ENCODE results near the gene PLXNA1. TPM values are rescaled to one million over a fixed set of nuclear protein-coding genes. Genes with fewer than 3 reads are reported as not detected.

Gene PLXNA1
- total RNA-seq, 4 donors from 2014 or later: 6.7 to 38.2 (median 16.9) TPM

DNA sequence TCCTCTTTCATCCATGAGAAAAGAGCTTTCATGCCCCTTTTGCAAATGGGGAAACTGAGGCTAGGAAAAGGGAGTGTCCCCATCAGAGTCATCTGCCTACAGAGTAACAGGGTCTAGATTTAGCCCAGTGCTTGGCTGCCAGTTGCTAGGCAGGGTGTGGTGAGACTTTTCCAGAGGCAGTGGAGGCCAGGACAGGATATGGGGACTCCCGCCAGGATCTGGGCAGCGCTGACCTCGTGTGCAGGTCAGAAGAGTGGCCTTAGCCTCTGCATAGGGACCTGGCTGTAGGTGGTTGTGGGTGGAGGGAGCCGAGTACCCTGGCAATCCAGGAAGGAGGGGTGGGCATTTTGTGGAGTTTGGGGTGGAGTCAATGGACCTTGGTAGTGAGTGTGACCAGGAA, 4.2 kb downstream of the PLXNA1 start:
- DNase-seq: no peak
- peaks cover 0 to 6% of the 10 kb centered on the region in 2 donors for H3K4me1 ChIP-seq
- no peak overlapping the region for H3K27ac ChIP-seq
- TF ChIP-seq, protein P1, sequence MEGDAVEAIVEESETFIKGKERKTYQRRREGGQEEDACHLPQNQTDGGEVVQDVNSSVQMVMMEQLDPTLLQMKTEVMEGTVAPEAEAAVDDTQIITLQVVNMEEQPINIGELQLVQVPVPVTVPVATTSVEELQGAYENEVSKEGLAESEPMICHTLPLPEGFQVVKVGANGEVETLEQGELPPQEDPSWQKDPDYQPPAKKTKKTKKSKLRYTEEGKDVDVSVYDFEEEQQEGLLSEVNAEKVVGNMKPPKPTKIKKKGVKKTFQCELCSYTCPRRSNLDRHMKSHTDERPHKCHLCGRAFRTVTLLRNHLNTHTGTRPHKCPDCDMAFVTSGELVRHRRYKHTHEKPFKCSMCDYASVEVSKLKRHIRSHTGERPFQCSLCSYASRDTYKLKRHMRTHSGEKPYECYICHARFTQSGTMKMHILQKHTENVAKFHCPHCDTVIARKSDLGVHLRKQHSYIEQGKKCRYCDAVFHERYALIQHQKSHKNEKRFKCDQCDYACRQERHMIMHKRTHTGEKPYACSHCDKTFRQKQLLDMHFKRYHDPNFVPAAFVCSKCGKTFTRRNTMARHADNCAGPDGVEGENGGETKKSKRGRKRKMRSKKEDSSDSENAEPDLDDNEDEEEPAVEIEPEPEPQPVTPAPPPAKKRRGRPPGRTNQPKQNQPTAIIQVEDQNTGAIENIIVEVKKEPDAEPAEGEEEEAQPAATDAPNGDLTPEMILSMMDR (IDR thresholded peaks at IDR 0.05): no peak
- no peak for TF ChIP-seq POLR2A (IDR thresholded peaks at IDR 0.05)
- H3K27me3 ChIP-seq: no peaks in the 10 kb centered on the region
- intact Hi-C loops (cut with DNase I; ENCODE audit: low total_unique reads): no loop called here
- no peaks in the 10 kb centered on the region for H3K9me3 ChIP-seq
- no peak overlapping the region for H3K4me3 ChIP-seq
- H3K36me3 ChIP-seq: no peaks in the 10 kb centered on the region

DNA sequence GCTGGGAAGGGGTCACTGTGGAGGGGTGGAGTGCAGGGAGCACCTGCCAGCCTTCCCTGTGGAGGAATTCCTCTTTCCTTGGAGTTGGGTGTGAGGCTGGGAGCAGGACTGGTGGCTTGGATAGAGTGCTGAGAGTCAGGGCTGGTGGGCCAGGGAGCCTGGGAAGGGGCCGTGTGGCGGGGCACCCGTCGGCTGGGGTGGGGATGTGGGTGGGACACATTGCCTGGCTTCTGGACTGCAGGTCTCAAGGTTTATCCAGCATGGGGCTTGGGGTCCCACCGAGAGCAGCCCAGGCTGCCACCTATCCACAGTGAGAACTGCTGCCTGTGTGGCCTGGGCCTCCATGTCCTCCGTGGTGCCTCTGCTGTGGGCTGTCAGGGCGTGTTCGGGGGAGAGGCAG, 4.7 kb downstream of the PLXNA1 start:
- intact Hi-C loops (cut with DNase I; ENCODE audit: low total_unique reads): no loop called here
- no peak for TF ChIP-seq POLR2A (IDR thresholded peaks at IDR 0.05)
- TF ChIP-seq, protein P1 (IDR thresholded peaks at IDR 0.05): no peak
- DNase-seq: no peak
- Histone ChIP-seq H3K4me1 (peaks cover 0 to 6% of the 10 kb centered on the region in 2 donors), H3K4me3 (no peak overlapping the region), H3K36me3 (no peaks in the 10 kb centered on the region), H3K27ac (no peak overlapping the region), H3K9me3 (no peaks in the 10 kb centered on the region), H3K27me3 (no peaks in the 10 kb centered on the region)

DNA sequence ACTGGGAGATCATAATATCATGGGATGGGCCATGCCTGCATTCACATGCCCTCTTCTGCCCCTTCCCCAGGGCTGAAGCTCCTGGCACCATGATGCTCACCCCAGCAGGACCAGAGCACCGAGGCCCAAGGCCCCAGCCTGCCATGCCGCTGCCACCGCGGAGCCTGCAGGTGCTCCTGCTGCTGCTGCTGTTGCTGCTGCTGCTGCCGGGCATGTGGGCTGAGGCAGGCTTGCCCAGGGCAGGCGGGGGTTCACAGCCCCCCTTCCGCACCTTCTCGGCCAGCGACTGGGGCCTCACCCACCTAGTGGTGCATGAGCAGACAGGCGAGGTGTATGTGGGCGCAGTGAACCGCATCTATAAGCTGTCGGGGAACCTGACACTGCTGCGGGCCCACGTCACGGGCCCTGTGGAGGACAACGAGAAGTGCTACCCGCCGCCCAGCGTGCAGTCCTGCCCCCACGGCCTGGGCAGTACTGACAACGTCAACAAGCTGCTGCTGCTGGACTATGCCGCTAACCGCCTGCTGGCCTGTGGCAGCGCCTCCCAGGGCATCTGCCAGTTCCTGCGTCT, 5.6 kb downstream of the PLXNA1 start:
- no peak overlapping the region for H3K4me3 ChIP-seq
- peaks cover 0 to 8% of the 10 kb centered on the region in 2 donors for H3K4me1 ChIP-seq
- DNase-seq: no peak
- no peak for TF ChIP-seq POLR2A (IDR thresholded peaks at IDR 0.05)
- TF ChIP-seq, protein P1 (IDR thresholded peaks at IDR 0.05): no peak
- H3K36me3 ChIP-seq: no peaks in the 10 kb centered on the region
- no peaks in the 10 kb centered on the region for H3K27me3 ChIP-seq
- H3K27ac ChIP-seq: no peak overlapping the region
- no peaks in the 10 kb centered on the region for H3K9me3 ChIP-seq
- intact Hi-C loops (cut with DNase I; ENCODE audit: low total_unique reads): no loop called here

DNA sequence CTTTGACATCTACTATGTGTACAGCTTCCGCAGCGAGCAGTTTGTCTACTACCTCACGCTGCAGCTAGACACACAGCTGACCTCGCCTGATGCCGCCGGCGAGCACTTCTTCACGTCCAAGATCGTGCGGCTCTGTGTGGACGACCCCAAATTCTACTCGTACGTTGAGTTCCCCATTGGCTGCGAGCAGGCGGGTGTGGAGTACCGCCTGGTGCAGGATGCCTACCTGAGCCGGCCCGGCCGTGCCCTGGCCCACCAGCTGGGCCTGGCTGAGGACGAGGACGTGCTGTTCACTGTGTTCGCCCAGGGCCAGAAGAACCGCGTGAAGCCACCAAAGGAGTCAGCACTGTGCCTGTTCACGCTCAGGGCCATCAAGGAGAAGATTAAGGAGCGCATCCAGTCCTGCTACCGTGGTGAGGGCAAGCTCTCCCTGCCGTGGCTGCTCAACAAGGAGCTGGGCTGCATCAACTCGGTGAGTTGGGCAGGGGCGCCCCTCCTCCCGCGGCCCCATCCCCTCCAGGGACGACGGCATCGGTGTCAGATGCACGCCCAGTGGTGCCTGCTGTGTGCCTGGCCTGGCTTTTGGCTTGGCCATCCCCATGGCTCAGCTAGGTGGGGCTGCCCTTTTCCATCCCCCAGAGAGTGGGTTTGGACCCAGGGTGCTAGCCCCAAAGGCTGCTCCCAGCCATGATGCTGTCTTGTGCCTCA, 6.6 kb downstream of the PLXNA1 start:
- Histone ChIP-seq H3K36me3 (no peaks in the 10 kb centered on the region), H3K9me3 (no peaks in the 10 kb centered on the region), H3K4me3 (no peak overlapping the region), H3K27ac (no peak overlapping the region), H3K4me1 (peaks cover 0 to 14% of the 10 kb centered on the region in 2 donors), H3K27me3 (no peaks in the 10 kb centered on the region)
- no peak for DNase-seq
- intact Hi-C loops (cut with DNase I; ENCODE audit: low total_unique reads): no loop called here
- TF ChIP-seq, protein P1 (IDR thresholded peaks at IDR 0.05): no peak
- TF ChIP-seq POLR2A (IDR thresholded peaks at IDR 0.05): no peak

DNA sequence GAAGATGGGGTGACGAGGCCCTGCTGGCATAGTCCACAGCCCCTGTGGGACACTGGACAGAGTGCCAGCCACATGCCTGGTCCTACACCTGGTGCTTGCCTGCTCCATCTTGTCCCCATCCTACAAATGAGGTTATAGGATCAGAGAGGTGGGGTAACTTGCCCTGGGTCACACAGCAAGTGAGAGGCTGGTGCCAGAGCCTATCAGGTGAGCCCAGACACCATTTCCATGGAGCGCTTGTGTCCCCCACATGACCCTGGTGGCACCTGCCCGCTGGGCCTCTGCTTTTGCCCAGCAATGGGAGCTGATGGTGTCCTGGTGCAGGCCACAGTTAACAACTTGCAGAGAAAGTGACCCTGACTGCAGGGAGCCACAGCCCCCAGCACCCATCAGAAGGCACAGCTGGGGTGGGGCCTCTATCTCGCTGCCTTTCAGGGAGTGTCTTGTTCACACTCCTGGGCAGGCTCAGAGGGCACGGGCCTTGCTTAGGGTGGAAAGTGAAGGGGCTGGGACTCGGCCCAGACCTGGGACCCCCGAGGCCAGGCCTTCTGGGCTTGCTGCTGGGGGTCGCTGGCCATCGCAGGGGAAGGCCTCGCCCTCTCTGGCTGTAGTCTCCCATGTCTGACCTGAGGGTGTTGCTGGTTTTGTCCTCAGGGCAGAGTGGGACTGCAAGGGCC, 7.2 kb downstream of the PLXNA1 start:
- H3K27ac ChIP-seq: no peak overlapping the region
- no peak for TF ChIP-seq POLR2A (IDR thresholded peaks at IDR 0.05)
- TF ChIP-seq, protein P1 (IDR thresholded peaks at IDR 0.05): no peak
- H3K36me3 ChIP-seq: no peaks in the 10 kb centered on the region
- no peak for DNase-seq
- no peak overlapping the region for H3K4me3 ChIP-seq
- H3K4me1 ChIP-seq: peaks cover 0 to 19% of the 10 kb centered on the region in 2 donors
- H3K27me3 ChIP-seq: no peaks in the 10 kb centered on the region
- H3K9me3 ChIP-seq: no peaks in the 10 kb centered on the region
- intact Hi-C loops (cut with DNase I; ENCODE audit: low total_unique reads): no loop called here

Data from uterus (tissue), 4 donors.